HAP-1 (cell line): ENCODE data around the gene NPR3.
"Not testable (repeated sequence)": the region's sequence is repeated elsewhere in the genome, so short reads cannot be mapped to it uniquely, and the experiment has no call there.

ENCODE experiments used
- DNase-seq, 2 experiments: peaks; one replicate each; pipeline ENCODE4 v3.0.0-alpha.2; 2016 to 2020; ENCODE audit warnings: low spot score in 2 of 2
- H3K27me3 ChIP-seq: fragments of 250-450 bp; sonication (Bioruptor Pico); 2 replicates; pipeline ENCODE4 v1.5.1; 2020; ENCODE audit warnings: low read depth, mild to moderate bottlenecking, moderate library complexity
- H3K36me3 ChIP-seq: fragments of 250-450 bp; sonication (Bioruptor Pico); replicated peaks from 2 replicates; pipeline ENCODE4 v1.5.1; 2020; ENCODE audit warnings: mild to moderate bottlenecking
- H3K4me1 ChIP-seq: fragments of 250-450 bp; sonication (Bioruptor Pico); 2 replicates; pipeline ENCODE4 v1.5.1; 2020; ENCODE audit warnings: mild to moderate bottlenecking
- H3K4me3 ChIP-seq: fragments of 250-450 bp; sonication (Bioruptor Pico); 2 replicates; pipeline ENCODE4 v1.5.1; 2020; ENCODE audit warnings: mild to moderate bottlenecking, moderate library complexity
- H3K9me3 ChIP-seq: fragments of 250-450 bp; sonication (Bioruptor Pico); 2 replicates; pipeline ENCODE4 v1.5.1; 2020; ENCODE audit warnings: mild to moderate bottlenecking, moderate library complexity
- in situ Hi-C: fragments of 300-500 bp; cut with MboI; formaldehyde crosslinking; loops from 3 replicates; pipeline ENCODE4 v1.14.3; 2020; ENCODE audit warnings: low sequenced_read_pairs, inconsistent platforms, mixed read lengths

Gene NPR3

DNA sequence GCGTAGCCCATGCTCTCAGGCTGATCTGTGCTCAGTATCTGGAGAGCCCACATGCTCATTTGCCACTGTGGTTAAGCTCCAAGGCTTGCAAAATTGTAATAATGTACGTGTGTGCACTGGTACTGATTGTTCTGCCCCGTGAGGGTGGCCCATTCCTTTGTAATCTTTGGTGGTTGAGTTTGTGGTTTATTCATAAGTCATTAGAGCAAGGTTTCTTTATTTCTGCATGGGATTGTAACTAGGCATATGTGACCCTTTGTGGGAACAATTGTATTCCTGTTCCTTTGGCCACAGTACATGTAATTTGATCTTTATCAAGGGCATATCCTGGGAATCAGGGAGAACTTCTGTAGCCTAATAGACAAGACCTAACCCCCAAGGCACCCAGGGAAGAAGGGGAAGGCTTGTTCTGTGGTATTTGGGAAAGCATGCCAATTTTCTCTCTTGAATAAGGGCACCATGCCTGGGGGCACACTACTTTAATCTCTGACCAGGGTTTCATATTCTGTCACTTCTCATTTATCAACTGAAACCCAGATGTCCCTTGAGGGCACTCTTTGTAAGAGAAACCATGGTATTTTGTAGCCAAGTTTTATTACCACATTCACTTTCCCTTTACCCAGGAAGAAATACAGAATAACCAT, 74.6 kb downstream of the NPR3 start:
- Histone ChIP-seq H3K27me3 (no peaks in the 10 kb centered on the region), H3K4me1 (no peaks in the 10 kb centered on the region), H3K4me3 (no peak overlapping the region), H3K9me3 (no peaks in the 10 kb centered on the region), H3K36me3 (no peaks in the 10 kb centered on the region)
- in situ Hi-C loops = no loop called here
- no peak for DNase-seq

DNA sequence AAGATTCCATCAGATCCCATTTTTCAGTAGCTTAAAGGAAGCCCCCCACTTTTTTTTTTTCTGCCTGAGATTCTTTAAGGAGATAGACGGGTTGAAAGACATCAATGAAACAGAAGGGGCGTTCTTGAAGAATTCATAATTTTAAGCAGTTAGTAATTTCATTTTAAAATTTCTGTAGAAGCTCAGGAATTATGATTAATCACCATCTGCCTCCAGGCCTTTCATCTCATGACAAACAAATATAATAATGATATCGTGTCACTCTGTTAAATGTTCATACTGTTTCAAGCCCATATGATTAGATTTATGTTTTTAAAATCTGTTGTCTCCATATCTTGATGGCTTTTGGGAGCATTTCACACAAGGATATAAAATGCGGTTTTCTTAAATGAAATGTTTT, 75.2 kb downstream of the NPR3 start:
- H3K27me3 ChIP-seq = no peaks in the 10 kb centered on the region
- in situ Hi-C loops = no loop called here
- no peaks in the 10 kb centered on the region for H3K4me1 ChIP-seq
- no peak overlapping the region for H3K4me3 ChIP-seq
- DNase-seq = no peak
- H3K36me3 ChIP-seq = no peaks in the 10 kb centered on the region
- H3K9me3 ChIP-seq = no peaks in the 10 kb centered on the region

DNA sequence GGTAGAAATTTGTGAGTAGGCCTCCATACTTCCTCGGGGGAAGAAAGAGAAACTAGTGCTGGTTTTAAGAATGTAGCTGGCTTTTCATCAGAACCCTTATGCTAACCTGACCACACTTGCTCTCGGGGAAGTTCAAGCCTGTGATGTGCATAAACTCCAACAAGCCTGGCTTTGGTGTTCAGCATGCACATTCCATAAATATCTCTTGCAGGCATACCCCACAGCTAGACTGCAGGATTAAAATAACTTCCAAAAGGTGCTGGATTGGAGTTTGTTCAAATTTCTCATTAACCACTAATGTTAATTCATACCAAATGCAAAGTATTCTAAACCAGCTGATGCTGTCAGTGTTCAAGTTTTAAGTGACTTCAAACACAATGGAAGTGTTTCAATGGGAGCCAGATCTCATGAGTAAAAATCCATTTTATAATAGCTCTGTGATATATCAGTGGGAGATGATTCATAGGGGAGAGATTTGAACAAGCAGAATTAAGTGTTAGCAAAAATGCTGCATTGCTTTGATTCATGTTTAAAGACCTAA, 79.4 kb downstream of the NPR3 start:
- Histone ChIP-seq H3K4me1 (no peaks in the 10 kb centered on the region), H3K4me3 (no peak overlapping the region), H3K27me3 (no peaks in the 10 kb centered on the region), H3K36me3 (no peaks in the 10 kb centered on the region), H3K9me3 (no peaks in the 10 kb centered on the region)
- no peak for DNase-seq
- in situ Hi-C loops = no loop called here

DNA sequence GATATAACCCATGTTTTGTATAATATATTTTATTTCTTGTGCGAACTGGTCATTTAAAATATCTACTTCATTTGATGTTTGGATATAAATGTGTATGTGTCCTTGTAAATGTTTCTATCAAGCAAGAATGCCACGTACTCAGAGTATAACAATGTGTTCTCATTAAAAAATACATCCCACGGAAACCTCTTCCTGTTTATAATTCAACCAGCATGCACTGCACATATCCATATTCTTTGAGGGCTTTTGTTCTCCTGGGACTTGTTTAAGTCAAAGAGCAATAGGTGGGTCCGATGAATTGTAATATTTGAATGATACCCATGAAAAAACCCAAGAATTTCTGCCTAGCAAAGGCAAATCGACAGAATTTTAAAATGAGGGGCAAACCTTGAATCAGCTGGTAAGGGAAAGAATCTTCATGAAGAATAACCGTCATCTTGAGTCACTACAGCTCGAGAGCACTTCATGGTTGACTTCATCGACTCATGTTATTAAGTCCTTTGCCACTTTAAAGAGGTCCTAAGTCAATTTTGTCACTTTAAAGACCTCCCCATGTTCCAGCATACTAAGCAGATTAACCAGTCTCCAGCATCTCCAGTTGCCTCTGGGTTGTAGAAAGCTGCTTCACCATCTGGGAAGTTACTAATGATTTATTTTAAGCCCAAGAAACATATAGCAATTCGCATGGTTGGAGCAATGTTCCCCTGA, 80.6 kb downstream of the NPR3 start:
- H3K9me3 ChIP-seq = no peaks in the 10 kb centered on the region
- H3K27me3 ChIP-seq = no peaks in the 10 kb centered on the region
- in situ Hi-C loops = no loop called here
- no peaks in the 10 kb centered on the region for H3K4me1 ChIP-seq
- no peaks in the 10 kb centered on the region for H3K36me3 ChIP-seq
- H3K4me3 ChIP-seq = no peak overlapping the region
- no peak for DNase-seq

DNA sequence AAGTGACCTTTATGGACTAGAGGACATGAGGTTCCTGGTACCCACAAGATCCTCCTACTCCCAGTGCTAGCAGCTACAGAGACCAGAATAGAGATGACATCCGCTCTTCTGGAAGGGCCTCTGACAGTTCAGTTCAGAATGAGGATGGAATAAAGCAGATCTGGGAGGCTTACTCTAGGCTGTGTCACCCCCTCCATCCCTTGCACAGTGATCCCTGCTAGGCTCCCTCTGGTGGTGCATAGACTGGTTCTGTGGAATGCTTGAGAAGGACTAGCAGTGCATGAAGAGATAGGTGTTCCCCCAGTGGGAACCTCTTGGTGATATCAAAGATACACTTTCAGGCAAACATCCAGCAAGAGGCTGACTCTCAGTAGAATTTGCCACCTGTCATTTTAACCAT, 83.0 kb downstream of the NPR3 start:
- Histone ChIP-seq H3K4me3 (no peak overlapping the region), H3K9me3 (no peaks in the 10 kb centered on the region), H3K4me1 (no peaks in the 10 kb centered on the region), H3K27me3 (no peaks in the 10 kb centered on the region), H3K36me3 (no peaks in the 10 kb centered on the region)
- in situ Hi-C loops = no loop called here
- DNase-seq = no peak

DNA sequence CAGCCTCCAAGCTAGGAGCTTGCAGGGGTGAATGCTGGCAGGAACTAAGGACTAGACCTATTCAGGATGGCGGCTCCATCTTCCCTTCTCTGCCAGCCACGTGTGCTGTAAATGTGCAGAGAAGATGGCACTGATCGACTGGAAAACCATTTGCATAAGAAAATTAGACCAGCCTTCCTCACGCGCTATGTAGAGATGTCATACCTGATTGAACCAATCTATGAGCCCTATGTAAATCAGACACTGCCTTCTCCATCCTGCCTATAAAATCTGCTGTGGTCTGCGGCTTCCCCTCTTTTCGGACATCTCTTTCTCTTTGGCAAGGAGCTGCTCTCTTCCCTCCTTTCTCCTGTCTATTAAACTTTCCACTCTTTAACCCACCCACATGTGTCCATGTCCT, 91.6 kb downstream of the NPR3 start:
- Histone ChIP-seq H3K36me3 (no peaks in the 10 kb centered on the region), H3K27me3 (no peaks in the 10 kb centered on the region), H3K4me3 (no peak overlapping the region), H3K9me3 (no peaks in the 10 kb centered on the region), H3K4me1 (no peaks in the 10 kb centered on the region)
- no peak for DNase-seq
- in situ Hi-C loops = no loop called here

DNA sequence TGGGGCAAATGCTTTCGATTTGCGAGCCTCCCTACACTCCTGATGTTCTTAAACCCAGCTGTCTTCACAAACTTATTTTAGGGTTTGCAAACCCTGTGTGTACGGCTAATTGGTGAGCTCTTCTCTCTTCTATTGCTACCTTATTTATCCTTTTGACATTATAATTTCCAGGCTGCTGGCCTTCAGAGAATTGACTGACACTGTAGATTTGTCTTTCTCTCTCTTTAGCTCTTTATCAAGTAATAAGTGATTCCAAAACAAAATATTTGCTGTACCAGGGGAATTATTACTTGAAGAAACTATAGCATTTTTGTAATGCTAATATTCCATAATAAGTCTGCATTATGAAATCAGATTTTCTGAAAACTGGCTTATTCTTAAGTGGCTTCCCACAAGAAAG, 92.5 kb downstream of the NPR3 start:
- in situ Hi-C loops = no loop called here
- H3K27me3 ChIP-seq = no peaks in the 10 kb centered on the region
- H3K4me1 ChIP-seq = no peaks in the 10 kb centered on the region
- no peak for DNase-seq
- H3K36me3 ChIP-seq = no peaks in the 10 kb centered on the region
- H3K4me3 ChIP-seq = no peak overlapping the region
- no peaks in the 10 kb centered on the region for H3K9me3 ChIP-seq

DNA sequence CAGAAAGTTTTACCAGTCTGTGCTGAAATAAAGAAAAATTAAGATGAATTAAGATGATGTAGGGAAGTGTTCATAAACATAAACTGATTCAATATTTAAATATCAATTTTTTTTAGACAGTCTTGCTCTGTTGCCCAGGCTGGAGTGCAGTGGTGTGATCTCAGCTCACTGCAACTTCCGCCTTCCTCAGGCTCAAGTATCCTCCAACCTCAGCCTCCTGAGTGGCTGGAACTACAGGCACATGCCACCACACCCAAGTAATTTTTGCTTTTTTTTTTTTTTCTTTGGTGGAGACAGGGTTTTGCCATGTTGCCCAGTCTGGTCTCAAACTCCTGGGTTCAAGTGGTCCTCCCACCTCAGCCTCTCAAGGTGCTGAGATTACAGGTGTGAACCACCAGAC, 94.3 kb downstream of the NPR3 start:
- in situ Hi-C loops, DNase-seq, H3K4me1 ChIP-seq, H3K4me3 ChIP-seq, H3K9me3 ChIP-seq, H3K27me3 ChIP-seq, H3K36me3 ChIP-seq: not testable (repeated sequence)

DNA sequence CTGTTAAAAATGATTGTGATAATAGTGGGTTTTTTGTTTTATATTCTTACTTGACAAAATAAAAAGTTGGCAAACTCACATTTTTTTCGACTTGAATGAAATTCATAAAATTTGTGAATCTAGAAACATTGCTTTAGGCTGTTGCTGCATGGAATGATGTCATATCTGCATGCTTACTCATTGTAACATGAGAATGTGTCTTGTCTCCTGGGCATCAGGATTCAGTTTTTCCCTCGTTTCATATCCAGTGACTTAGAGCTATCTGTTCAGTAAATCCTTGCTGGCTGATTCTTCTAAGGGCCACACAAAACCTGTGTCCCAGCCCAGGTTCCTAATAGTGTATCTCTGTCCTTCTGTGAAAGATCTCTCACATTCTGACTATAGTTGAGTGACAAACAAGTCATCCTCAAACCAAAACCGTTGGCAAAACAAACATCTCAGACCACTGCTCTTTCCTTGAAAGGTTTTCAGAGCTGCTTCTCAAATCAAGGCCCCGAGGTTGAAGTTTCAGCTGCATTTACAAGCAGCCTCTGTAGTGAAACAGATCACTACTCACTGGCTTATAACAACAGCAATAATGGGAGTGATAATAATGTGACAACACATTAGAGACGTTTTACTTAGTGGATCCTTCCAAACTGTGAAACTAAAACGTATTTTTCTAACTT, 95.0 kb downstream of the NPR3 start:
- H3K4me1 ChIP-seq = no peaks in the 10 kb centered on the region
- no peaks in the 10 kb centered on the region for H3K27me3 ChIP-seq
- H3K4me3 ChIP-seq = no peak overlapping the region
- no peaks in the 10 kb centered on the region for H3K36me3 ChIP-seq
- DNase-seq = no peak
- in situ Hi-C loops = no loop called here
- H3K9me3 ChIP-seq = no peaks in the 10 kb centered on the region

DNA sequence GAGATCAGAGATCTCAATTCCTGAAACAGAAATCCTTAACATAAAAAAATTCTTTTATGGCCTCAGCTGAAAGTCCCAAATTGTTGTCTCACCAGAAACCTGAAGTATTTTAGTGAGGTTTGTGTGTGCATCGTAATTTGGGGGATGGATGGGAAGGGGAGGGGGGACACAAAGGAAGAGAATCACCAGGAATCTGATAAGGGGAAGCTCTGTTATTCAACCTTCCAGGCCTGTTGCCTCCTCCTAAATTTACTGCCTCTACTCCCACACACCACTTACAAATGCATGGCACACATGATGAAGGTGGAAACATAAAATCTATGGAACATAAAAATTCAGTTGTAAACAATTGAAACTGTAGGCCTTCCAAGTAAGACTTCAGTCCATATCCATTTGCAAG, 97.7 kb downstream of the NPR3 start:
- Histone ChIP-seq H3K4me1 (no peaks in the 10 kb centered on the region), H3K27me3 (no peaks in the 10 kb centered on the region), H3K36me3 (no peaks in the 10 kb centered on the region), H3K4me3 (no peak overlapping the region), H3K9me3 (no peaks in the 10 kb centered on the region)
- in situ Hi-C loops = no loop called here
- DNase-seq = no peak

DNA sequence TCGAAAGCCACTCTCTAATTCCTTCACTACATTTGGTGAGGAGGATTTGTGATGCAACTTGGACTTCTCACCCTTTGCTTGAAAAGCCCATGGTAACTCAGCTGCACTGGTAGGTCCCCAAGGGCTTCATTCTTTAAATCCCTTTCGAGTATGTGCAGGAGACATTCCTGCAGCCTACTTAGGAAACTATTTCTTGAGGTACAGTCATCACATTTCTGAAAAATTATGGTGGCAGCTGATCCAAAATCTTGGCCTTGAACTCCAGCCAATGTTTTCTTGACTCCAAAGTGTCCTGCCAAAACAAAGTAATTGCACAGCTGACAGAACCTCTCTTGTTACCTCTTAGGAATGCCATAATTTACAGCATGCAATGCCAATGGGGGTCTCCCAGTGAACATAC, 99.7 kb downstream of the NPR3 start:
- in situ Hi-C loops = no loop called here
- no peaks in the 10 kb centered on the region for H3K4me1 ChIP-seq
- no peak overlapping the region for H3K4me3 ChIP-seq
- H3K27me3 ChIP-seq = no peaks in the 10 kb centered on the region
- no peak for DNase-seq
- no peaks in the 10 kb centered on the region for H3K36me3 ChIP-seq
- H3K9me3 ChIP-seq = no peaks in the 10 kb centered on the region

DNA sequence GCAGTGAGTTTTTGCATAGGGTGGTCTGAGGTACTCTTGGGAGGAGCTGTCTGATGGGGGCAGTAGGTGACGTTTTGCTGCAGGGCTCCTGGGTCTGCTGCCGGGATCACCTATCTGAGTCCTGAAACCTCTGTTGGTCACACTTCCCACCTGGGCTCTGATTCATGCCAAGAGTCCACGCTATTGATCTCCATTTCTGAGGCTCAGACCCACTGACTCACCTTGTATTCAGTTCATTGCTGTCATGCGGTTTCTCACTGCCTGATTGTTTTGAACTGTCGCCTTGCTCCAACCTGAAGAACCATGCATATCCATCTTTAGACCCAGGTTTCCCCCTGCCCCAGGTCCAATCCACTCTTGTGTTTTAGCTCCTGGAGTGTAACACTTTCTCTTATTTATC, 101.3 kb downstream of the NPR3 start:
- DNase-seq = no peak
- in situ Hi-C loops = no loop called here
- Histone ChIP-seq H3K36me3 (no peaks in the 10 kb centered on the region), H3K9me3 (no peaks in the 10 kb centered on the region), H3K4me1 (no peaks in the 10 kb centered on the region), H3K4me3 (no peak overlapping the region), H3K27me3 (no peaks in the 10 kb centered on the region)

DNA sequence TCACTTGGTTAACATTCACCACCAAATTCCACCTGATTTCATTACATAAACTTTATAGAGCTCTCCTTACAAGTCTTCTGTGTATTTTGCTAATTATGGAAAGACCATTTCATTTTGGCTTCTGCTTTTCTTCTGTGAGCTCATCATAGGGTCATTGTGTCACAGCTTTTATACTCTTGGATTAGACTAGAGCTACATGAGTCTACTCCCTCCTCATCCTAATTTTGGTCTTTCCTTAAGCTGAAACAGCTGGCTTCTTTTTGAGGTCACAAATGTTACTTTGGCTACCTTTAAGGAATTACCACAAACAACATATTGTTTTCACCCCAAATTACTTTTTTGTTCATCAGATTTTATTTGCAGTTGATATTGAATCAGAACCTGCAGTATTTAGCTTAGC, 103.0 kb downstream of the NPR3 start:
- in situ Hi-C loops = no loop called here
- Histone ChIP-seq H3K9me3 (no peaks in the 10 kb centered on the region), H3K4me1 (no peaks in the 10 kb centered on the region), H3K4me3 (no peak overlapping the region), H3K27me3 (no peaks in the 10 kb centered on the region), H3K36me3 (no peaks in the 10 kb centered on the region)
- DNase-seq = no peak

DNA sequence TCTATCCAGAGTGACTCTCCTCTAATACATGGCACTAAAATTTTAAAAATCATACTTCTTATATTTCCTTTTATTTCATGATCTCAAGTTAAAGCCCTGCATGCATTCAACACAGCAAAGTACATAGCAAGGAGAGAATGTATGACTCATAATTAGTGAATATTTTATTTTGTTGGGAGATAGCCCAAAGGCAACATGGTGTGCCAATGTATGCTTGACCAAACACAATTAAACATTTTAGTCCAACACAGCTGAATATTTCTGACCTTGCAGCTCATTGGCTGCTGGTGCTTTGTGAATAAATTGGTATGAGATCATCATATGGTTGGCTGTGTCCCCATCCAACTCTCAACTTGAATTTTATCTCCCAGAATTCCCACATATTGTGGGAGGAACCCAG, 103.5 kb downstream of the NPR3 start:
- H3K4me3 ChIP-seq = no peak overlapping the region
- no peaks in the 10 kb centered on the region for H3K9me3 ChIP-seq
- in situ Hi-C loops = no loop called here
- H3K27me3 ChIP-seq = no peaks in the 10 kb centered on the region
- no peaks in the 10 kb centered on the region for H3K36me3 ChIP-seq
- DNase-seq = no peak
- H3K4me1 ChIP-seq = no peaks in the 10 kb centered on the region
